ENCODE results near the gene SPATA31C2. TPM values are rescaled to one million over a fixed set of nuclear protein-coding genes. Genes with fewer than 3 reads are reported as not detected.
"Not testable (repeated sequence)": the region's sequence is repeated elsewhere in the genome, so short reads cannot be mapped to it uniquely, and the experiment has no call there.

SPATA31C2 gene
- not detected for polyA plus RNA-seq

DNA sequence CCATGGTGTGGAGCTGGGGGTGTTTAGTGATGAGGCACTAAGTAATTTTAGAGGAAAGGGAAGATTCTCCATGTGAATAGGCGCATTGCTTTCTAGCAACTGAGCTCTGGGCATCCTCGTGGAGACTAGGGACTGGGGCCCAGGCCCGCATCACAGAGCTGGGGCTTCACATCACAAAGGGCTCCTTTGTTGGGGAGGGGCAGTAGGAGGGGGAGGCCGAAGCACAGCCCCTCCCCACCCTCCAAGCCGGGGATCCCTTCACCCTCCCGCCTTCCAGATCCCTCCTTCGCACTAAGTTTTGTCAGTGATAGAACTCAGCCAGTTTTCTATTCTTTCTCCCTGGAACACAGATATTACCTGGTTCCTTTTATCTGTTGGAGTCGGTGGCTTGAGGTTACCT, at the start of gene SPATA31C2:
Gene SPATA31C2, minus strand, starts transcription at position 101 of the 400 bp plus-strand sequence. Its CDS starts 29 bp downstream, at position 72.
- H3K4me1 ChIP-seq (ENCODE audit: control insufficient read depth in 2 of 2, insufficient read depth in 2 of 2, low read length in 1 of 2); H3K27ac ChIP-seq (ENCODE audit: low read depth in 2 of 2, low read length in 1 of 2); H3K9me3 ChIP-seq (ENCODE audit: control insufficient read depth in 2 of 2, insufficient read depth in 1 of 2, low read depth in 1 of 2, low read length in 1 of 2); H3K36me3 ChIP-seq (ENCODE audit: control insufficient read depth in 2 of 2, insufficient read depth in 2 of 2, low read length in 1 of 2); H3K27me3 ChIP-seq (ENCODE audit: control insufficient read depth in 1 of 2, insufficient read depth in 2 of 2, low read length in 2 of 2); H3K4me3 ChIP-seq (ENCODE audit: low read depth in 1 of 2, low read length in 2 of 2): not testable (repeated sequence)
- WGBS, 2 donors, result 65 to 69% methylated on average over 1 of the region's 8 CpGs

DNA sequence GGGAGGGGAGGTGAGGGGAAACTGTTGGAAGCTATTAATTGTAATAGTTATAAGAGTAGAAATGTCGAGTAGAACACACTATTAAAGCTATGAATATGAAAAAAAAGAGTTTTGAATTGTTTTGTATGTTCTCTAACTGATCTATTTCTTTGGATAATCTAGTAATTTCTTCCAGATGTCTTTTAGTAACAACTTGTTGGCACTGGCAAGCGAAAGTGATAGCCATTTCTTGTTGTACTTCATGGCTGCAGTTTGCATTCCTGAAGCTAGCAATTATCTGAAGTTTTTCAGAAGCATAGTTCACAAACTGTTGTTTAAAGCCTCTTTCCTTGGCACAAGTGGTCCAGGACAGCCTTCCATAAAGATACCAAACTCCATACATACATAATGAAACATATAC, 49.4 kb upstream of the SPATA31C2 start:
- H3K27me3 ChIP-seq (ENCODE audit: control insufficient read depth in 1 of 2, insufficient read depth in 2 of 2, low read length in 2 of 2), result no peaks in the 10 kb centered on the region
- H3K4me1 ChIP-seq (ENCODE audit: control insufficient read depth in 2 of 2, insufficient read depth in 2 of 2, low read length in 1 of 2), result no peaks in the 10 kb centered on the region
- H3K36me3 ChIP-seq (ENCODE audit: control insufficient read depth in 2 of 2, insufficient read depth in 2 of 2, low read length in 1 of 2), result no peaks in the 10 kb centered on the region
- H3K9me3 ChIP-seq (ENCODE audit: control insufficient read depth in 2 of 2, insufficient read depth in 1 of 2, low read depth in 1 of 2, low read length in 1 of 2), result no peaks in the 10 kb centered on the region
- 45 to 46% methylated on average over 2 of the region's 2 CpGs for WGBS, 2 donors
- no peak overlapping the region for H3K4me3 ChIP-seq (ENCODE audit: low read depth in 1 of 2, low read length in 2 of 2)
- no peak overlapping the region for H3K27ac ChIP-seq (ENCODE audit: low read depth in 2 of 2, low read length in 1 of 2)

DNA sequence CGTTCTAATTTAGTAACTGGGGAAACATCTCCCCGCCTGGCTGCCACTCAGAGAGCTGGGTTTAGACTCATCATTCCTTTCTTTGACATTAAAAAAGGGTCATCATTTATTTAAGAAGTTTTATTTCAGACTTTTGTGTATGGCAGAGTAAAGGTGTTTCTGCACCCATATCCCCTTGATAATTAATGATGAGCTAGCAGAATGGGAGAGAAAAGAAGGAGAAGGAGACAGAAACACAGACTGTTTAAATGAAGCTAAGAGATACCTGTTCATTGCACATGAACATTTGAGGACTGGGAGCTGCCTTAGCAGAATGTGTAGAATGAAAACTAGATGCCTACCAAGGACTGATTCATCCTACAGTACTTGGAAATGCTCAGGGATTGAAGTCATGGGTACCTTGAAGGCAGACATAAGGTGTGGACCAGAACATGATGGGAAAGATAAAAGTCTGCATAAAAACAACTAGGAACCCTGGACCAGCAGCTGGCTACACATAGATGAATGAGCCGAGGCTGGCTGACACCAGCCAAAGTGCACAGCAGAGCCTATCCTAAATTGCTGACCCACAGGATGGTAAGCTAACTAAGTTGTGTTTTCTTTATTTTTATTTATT, 48.3 kb upstream of the SPATA31C2 start:
- H3K4me1 ChIP-seq (ENCODE audit: control insufficient read depth in 2 of 2, insufficient read depth in 2 of 2, low read length in 1 of 2), result no peaks in the 10 kb centered on the region
- H3K9me3 ChIP-seq (ENCODE audit: control insufficient read depth in 2 of 2, insufficient read depth in 1 of 2, low read depth in 1 of 2, low read length in 1 of 2), result no peaks in the 10 kb centered on the region
- no peak overlapping the region for H3K27ac ChIP-seq (ENCODE audit: low read depth in 2 of 2, low read length in 1 of 2)
- H3K27me3 ChIP-seq (ENCODE audit: control insufficient read depth in 1 of 2, insufficient read depth in 2 of 2, low read length in 2 of 2), result no peaks in the 10 kb centered on the region
- 87 to 93% methylated on average over 3 of the region's 3 CpGs for WGBS, 2 donors
- H3K4me3 ChIP-seq (ENCODE audit: low read depth in 1 of 2, low read length in 2 of 2), result no peak overlapping the region
- H3K36me3 ChIP-seq (ENCODE audit: control insufficient read depth in 2 of 2, insufficient read depth in 2 of 2, low read length in 1 of 2), result no peaks in the 10 kb centered on the region

DNA sequence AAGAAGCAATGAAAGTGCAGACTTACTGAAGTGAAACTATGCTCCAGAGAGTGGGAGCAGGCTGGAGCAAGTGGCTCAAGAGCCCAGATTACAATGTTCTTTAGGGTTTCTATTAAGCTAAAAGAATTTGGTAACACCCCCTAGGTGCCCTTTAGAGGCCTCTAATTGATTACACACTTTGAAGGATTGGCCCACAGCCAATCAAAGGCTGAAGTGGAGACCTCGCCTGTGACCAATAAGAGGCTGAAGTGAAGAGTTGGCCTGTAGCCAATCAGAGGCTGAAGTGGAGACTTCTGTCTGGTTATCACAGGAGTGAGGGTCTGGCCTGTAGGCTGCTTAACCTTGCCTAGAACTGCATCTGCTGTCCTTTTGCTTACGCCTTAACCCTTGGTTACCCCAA, 46.7 kb upstream of the SPATA31C2 start:
- no peaks in the 10 kb centered on the region for H3K4me1 ChIP-seq (ENCODE audit: control insufficient read depth in 2 of 2, insufficient read depth in 2 of 2, low read length in 1 of 2)
- no peak overlapping the region for H3K4me3 ChIP-seq (ENCODE audit: low read depth in 1 of 2, low read length in 2 of 2)
- no peak overlapping the region for H3K27ac ChIP-seq (ENCODE audit: low read depth in 2 of 2, low read length in 1 of 2)
- 81 to 82% methylated on average over 2 of the region's 2 CpGs for WGBS, 2 donors
- no peaks in the 10 kb centered on the region for H3K36me3 ChIP-seq (ENCODE audit: control insufficient read depth in 2 of 2, insufficient read depth in 2 of 2, low read length in 1 of 2)
- peaks cover 0 to 2% of the 10 kb centered on the region in 2 donors for H3K9me3 ChIP-seq (ENCODE audit: control insufficient read depth in 2 of 2, insufficient read depth in 1 of 2, low read depth in 1 of 2, low read length in 1 of 2)
- H3K27me3 ChIP-seq (ENCODE audit: control insufficient read depth in 1 of 2, insufficient read depth in 2 of 2, low read length in 2 of 2), result no peaks in the 10 kb centered on the region

DNA sequence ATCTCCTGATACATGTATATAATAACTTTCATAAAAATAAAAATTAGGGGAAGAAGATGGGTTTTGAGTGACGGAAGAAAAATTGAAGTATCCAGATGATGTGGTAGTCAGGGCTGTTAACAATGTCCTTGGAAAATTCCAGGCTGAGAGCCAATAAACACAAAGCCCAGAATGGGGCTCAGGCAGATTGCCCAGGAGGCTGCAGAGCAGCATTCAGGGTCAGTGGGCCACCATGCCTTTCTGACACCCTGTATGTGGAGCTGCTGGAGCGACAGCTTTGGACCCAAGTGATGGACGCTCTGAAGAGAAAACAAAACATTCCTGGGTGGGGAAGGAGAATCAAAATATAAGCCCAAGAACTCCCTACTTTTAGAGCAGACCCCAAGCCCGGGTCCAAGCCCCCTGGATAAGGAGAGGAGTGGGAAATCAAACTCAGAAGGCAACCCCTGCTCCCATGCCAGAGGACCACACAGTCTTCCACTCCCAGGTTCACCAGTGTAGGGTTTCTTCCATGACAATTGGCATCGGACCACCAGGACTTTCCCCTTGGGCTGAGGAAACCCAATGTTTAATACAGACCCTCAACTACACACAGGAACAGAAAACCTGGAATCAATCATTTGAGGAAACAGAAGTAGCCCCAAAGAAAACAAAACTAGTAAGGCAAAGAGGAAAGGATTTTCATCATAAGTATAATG, 45.7 kb upstream of the SPATA31C2 start:
- Histone ChIP-seq H3K27me3 (ENCODE audit: control insufficient read depth in 1 of 2, insufficient read depth in 2 of 2, low read length in 2 of 2) (no peaks in the 10 kb centered on the region), H3K9me3 (ENCODE audit: control insufficient read depth in 2 of 2, insufficient read depth in 1 of 2, low read depth in 1 of 2, low read length in 1 of 2) (peaks cover 0 to 2% of the 10 kb centered on the region in 2 donors), H3K36me3 (ENCODE audit: control insufficient read depth in 2 of 2, insufficient read depth in 2 of 2, low read length in 1 of 2) (no peaks in the 10 kb centered on the region), H3K4me3 (ENCODE audit: low read depth in 1 of 2, low read length in 2 of 2) (no peak overlapping the region), H3K27ac (ENCODE audit: low read depth in 2 of 2, low read length in 1 of 2) (no peak overlapping the region), H3K4me1 (ENCODE audit: control insufficient read depth in 2 of 2, insufficient read depth in 2 of 2, low read length in 1 of 2) (no peaks in the 10 kb centered on the region)
- WGBS, 2 donors, result 62 to 66% methylated on average over 5 of the region's 5 CpGs

DNA sequence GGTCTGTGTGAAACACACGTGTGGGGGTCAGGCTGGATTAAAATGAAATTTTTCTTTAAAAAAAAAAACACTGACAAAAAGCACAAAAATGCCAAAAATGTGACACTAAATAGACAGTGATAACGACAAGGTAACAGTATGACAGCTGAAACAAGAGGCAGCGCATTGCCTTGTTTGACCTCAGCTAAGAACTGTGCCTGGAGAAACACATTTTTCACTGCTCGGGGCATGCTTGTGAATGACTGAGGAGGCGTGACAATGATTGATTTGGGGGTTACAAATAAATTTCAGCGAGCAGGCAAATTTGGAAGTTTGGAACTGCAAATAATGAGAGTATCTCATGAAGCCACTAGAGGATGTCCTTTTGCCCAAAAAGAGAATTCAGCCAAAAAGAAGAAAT, 44.2 kb upstream of the SPATA31C2 start:
- WGBS, 2 donors, result 39 to 45% methylated on average over 6 of the region's 6 CpGs
- Histone ChIP-seq H3K9me3 (ENCODE audit: control insufficient read depth in 2 of 2, insufficient read depth in 1 of 2, low read depth in 1 of 2, low read length in 1 of 2) (peaks cover 0 to 2% of the 10 kb centered on the region in 2 donors), H3K4me3 (ENCODE audit: low read depth in 1 of 2, low read length in 2 of 2) (no peak overlapping the region), H3K36me3 (ENCODE audit: control insufficient read depth in 2 of 2, insufficient read depth in 2 of 2, low read length in 1 of 2) (no peaks in the 10 kb centered on the region), H3K27ac (ENCODE audit: low read depth in 2 of 2, low read length in 1 of 2) (no peak overlapping the region), H3K27me3 (ENCODE audit: control insufficient read depth in 1 of 2, insufficient read depth in 2 of 2, low read length in 2 of 2) (no peaks in the 10 kb centered on the region), H3K4me1 (ENCODE audit: control insufficient read depth in 2 of 2, insufficient read depth in 2 of 2, low read length in 1 of 2) (no peaks in the 10 kb centered on the region)

DNA sequence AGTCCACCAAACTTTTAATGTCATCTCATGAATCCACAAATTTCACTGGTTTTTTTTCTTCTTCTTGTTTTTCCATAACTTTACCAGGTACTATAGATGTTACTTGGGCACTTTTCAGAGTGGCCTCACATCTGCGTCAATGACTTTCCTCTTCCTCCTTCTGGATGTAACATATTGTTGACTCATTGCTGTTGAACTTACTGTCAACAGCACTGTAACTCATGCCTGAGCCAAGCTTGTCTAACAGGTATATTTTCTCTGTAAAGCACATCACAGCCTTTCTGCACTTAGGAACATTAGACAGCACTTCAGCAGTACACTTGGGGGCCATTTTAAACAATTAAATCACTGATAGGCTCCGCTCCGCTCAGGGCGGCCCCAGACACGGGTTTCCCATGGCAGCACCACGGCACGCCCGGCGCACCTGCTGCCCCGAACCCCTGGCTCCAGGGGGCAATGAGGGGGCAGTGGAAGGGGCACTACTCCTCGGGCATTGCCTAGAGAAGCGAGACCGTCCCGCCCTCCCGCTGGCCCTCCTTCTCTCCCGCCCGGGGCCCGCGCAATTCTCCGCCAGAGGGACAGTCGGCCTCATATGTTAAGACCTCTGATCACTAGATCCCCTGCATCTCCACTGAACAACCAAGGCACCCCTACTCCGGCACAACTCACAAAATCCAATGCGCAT, 41.9 kb upstream of the SPATA31C2 start:
- Histone ChIP-seq H3K9me3 (ENCODE audit: control insufficient read depth in 2 of 2, insufficient read depth in 1 of 2, low read depth in 1 of 2, low read length in 1 of 2) (peaks cover 0 to 2% of the 10 kb centered on the region in 2 donors), H3K27me3 (ENCODE audit: control insufficient read depth in 1 of 2, insufficient read depth in 2 of 2, low read length in 2 of 2) (no peaks in the 10 kb centered on the region), H3K36me3 (ENCODE audit: control insufficient read depth in 2 of 2, insufficient read depth in 2 of 2, low read length in 1 of 2) (no peaks in the 10 kb centered on the region), H3K4me3 (ENCODE audit: low read depth in 1 of 2, low read length in 2 of 2) (no peak overlapping the region), H3K4me1 (ENCODE audit: control insufficient read depth in 2 of 2, insufficient read depth in 2 of 2, low read length in 1 of 2) (no peaks in the 10 kb centered on the region), H3K27ac (ENCODE audit: low read depth in 2 of 2, low read length in 1 of 2) (no peak overlapping the region)
- 95 to 96% methylated on average over 23 of the region's 23 CpGs for WGBS, 2 donors

DNA sequence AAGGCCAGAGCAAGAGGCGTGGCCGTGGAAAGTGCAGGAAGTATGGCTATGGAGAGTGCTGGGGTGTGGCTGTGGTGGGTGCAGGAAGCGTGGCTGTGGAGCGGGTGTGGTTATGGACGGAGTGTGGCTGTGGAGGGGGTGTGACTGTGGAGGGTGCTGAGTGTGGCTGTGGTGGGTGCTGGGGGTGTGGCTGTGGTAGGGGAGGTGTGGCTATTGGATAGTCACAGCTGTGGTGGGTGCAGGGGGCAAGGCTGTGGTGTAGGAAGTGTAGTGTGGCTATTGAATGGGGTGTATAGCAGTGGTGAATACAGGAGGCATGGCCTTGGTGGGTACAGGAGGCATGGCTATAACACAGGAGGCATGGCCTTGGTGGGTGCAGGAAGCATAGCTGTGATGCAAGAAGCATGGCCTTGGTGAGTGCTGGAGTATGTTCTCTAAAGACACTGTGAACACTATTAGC, 40.8 kb upstream of the SPATA31C2 start:
- no peak overlapping the region for H3K27ac ChIP-seq (ENCODE audit: low read depth in 2 of 2, low read length in 1 of 2)
- WGBS, 2 donors, result 60 to 65% methylated on average over 5 of the region's 5 CpGs
- peaks cover 0 to 2% of the 10 kb centered on the region in 2 donors for H3K9me3 ChIP-seq (ENCODE audit: control insufficient read depth in 2 of 2, insufficient read depth in 1 of 2, low read depth in 1 of 2, low read length in 1 of 2)
- H3K27me3 ChIP-seq (ENCODE audit: control insufficient read depth in 1 of 2, insufficient read depth in 2 of 2, low read length in 2 of 2), result no peaks in the 10 kb centered on the region
- no peaks in the 10 kb centered on the region for H3K36me3 ChIP-seq (ENCODE audit: control insufficient read depth in 2 of 2, insufficient read depth in 2 of 2, low read length in 1 of 2)
- no peaks in the 10 kb centered on the region for H3K4me1 ChIP-seq (ENCODE audit: control insufficient read depth in 2 of 2, insufficient read depth in 2 of 2, low read length in 1 of 2)
- H3K4me3 ChIP-seq (ENCODE audit: low read depth in 1 of 2, low read length in 2 of 2), result no peak overlapping the region

DNA sequence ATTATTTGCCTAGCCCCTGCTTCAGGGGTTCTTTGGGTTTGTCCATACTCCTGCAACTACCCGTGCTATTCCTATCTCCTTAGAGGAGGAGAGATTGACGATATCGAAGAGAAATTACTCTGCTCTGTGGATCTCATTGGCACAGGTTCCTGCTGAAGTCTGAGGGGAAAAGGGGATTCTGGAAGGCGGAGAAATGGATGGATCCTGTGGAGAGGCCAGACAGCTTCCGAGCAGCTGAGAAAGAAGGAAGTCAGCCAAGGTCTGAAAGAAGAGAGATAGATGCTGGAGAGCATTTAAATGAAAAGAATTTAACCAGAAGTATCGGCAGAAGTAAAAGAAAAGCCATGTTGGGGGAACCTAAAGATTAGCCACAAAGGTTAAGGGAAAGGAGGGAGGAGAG, 40.4 kb upstream of the SPATA31C2 start:
- Histone ChIP-seq H3K27ac (ENCODE audit: low read depth in 2 of 2, low read length in 1 of 2) (no peak overlapping the region), H3K4me1 (ENCODE audit: control insufficient read depth in 2 of 2, insufficient read depth in 2 of 2, low read length in 1 of 2) (no peaks in the 10 kb centered on the region), H3K4me3 (ENCODE audit: low read depth in 1 of 2, low read length in 2 of 2) (no peak overlapping the region), H3K27me3 (ENCODE audit: control insufficient read depth in 1 of 2, insufficient read depth in 2 of 2, low read length in 2 of 2) (no peaks in the 10 kb centered on the region), H3K36me3 (ENCODE audit: control insufficient read depth in 2 of 2, insufficient read depth in 2 of 2, low read length in 1 of 2) (no peaks in the 10 kb centered on the region), H3K9me3 (ENCODE audit: control insufficient read depth in 2 of 2, insufficient read depth in 1 of 2, low read depth in 1 of 2, low read length in 1 of 2) (peaks cover 0 to 2% of the 10 kb centered on the region in 2 donors)
- WGBS, 2 donors, result 82 to 87% methylated on average over 6 of the region's 6 CpGs

Measured in esophagus (tissue), 2 donors.